Measurements from ENCODE around the gene KANK4.

GRCh38 chr1:62335656-62336055 lies 16.4 kb upstream of the KANK4 start:
- TF ChIP-seq EZH2phosphoT487 (IDR thresholded peaks at IDR 0.05; ENCODE audit: borderline replicate concordance, low read depth, low read length) (no peak), CTCF (conservative IDR thresholded peaks at IDR 0.05; ENCODE audit: low read length) (no peak)
